Endothelial cell of umbilical vein (primary cell): ENCODE results near the gene FADS2. TPM values are rescaled to one million over a fixed set of nuclear protein-coding genes. Genes with fewer than 3 reads are reported as not detected.
A peak's percentile ranks its signal among the peaks of the same experiment; 100 is the strongest.

Experiments used
- BruUV-seq: library from RNA; stranded (reverse); fragments of 400-500 nt; replicated peaks from 2 replicates; lab custom pipeline; 2021; lab: Mats Ljungman, UMichigan
- CTCF ChIA-PET: fragments of 300-600, 350-600 bp; sonication (Branson Sonifier 250); formaldehyde crosslinking; loops from one replicate; lab custom pipeline; 2021; ENCODE audit warnings: antibody characterized with exemption, inconsistent platforms; lab: Charles Lee
- POLR2A ChIA-PET: fragments of 300-600, 350-600 bp; sonication (Branson Sonifier 250); formaldehyde crosslinking; loops from one replicate; lab custom pipeline; 2021; ENCODE audit warnings: antibody characterized with exemption, inconsistent platforms; lab: Charles Lee
- DNase-seq: peaks from one replicate; pipeline ENCODE4 v3.0.0-alpha.2; 2011; ENCODE audit warnings: low read depth, low spot score
- FAIRE-seq: peaks from 2 replicates; lab custom pipeline; 2011; peaks lifted over from hg19 to GRCh38; lab: Jason Lieb, UNC
- H2AFZ ChIP-seq: 2 replicates; pipeline ENCODE4 v1.6.0; 2012; ENCODE audit warnings: low read depth, low read length, control low read depth, inconsistent platforms
- H3K27ac ChIP-seq: 2 replicates; pipeline ENCODE4 v1.5.1; 2011; ENCODE audit warnings: low read depth, mild to moderate bottlenecking, control low read depth, low read length, moderate library complexity; ENCODE audit not compliant: insufficient read depth
- H3K27me3 ChIP-seq, 2 experiments: 2 replicates each; pipeline versions ENCODE4 v1.6.0 to v1.6.1; 2011; ENCODE audit warnings: low read length in 2 of 2, mixed read lengths in 1 of 2; ENCODE audit not compliant: control insufficient read depth in 2 of 2, insufficient read depth in 2 of 2
- H3K36me3 ChIP-seq, 2 experiments: 2 replicates in 1 of 2; 3 replicates in 1 of 2; pipeline ENCODE4 v1.5.1; 2011; ENCODE audit warnings: low read length in 2 of 2, mild to moderate bottlenecking in 1 of 2, moderate library complexity in 1 of 2; ENCODE audit not compliant: control insufficient read depth in 2 of 2, insufficient read depth in 2 of 2; ENCODE audit errors: extremely low read depth in 1 of 2
- H3K4me1 ChIP-seq: 3 replicates; pipeline ENCODE4 v1.5.1; 2011; ENCODE audit warnings: mild to moderate bottlenecking, low read length; ENCODE audit not compliant: control insufficient read depth, insufficient read depth; ENCODE audit errors: extremely low read depth
- H3K4me2 ChIP-seq: 2 replicates; pipeline ENCODE4 v1.6.1; 2011; ENCODE audit warnings: low read length, control low read depth, mixed read lengths; ENCODE audit not compliant: insufficient read depth
- H3K4me3 ChIP-seq, 3 experiments: fragments of 200-600 bp in 1 of 3; sonication (generic), shearing (Covaris generic) in 1 of 3; replicated peaks in 1 of 3; 2 replicates each; pipeline ENCODE4 v1.5.1; 2011 to 2016; ENCODE audit warnings: control low read depth in 3 of 3, low read length in 3 of 3, mild to moderate bottlenecking in 2 of 3, inconsistent platforms in 1 of 3, low read depth in 1 of 3, moderate library complexity in 1 of 3; ENCODE audit not compliant: insufficient read depth in 1 of 3
- H3K79me2 ChIP-seq: 2 replicates; pipeline ENCODE4 v1.6.0; 2012; ENCODE audit warnings: low read length, inconsistent platforms; ENCODE audit not compliant: control insufficient read depth, insufficient read depth
- H3K9ac ChIP-seq: replicated peaks from 2 replicates; pipeline ENCODE3; 2011; ENCODE audit warnings: low read length, control low read depth; ENCODE audit not compliant: insufficient read depth; ENCODE audit errors: extremely low read depth
- H3K9me1 ChIP-seq: replicated peaks from 3 replicates; pipeline ENCODE4 v1.6.0; 2011; ENCODE audit warnings: mild to moderate bottlenecking, low read length; ENCODE audit not compliant: control insufficient read depth, insufficient read depth; ENCODE audit errors: extremely low read depth
- H3K9me3 ChIP-seq: replicated peaks from 2 replicates; pipeline ENCODE4 v1.5.1; 2012; ENCODE audit warnings: low read length, inconsistent platforms; ENCODE audit not compliant: control insufficient read depth, insufficient read depth
- H4K20me1 ChIP-seq: replicated peaks from 2 replicates; pipeline ENCODE3; 2011; ENCODE audit warnings: mild to moderate bottlenecking, low read length; ENCODE audit not compliant: control insufficient read depth, insufficient read depth; ENCODE audit errors: extremely low read depth
- EZH2 ChIP-seq: IDR thresholded peaks from 2 replicates; pipeline ENCODE4 v1.6.1; 2012; ENCODE audit warnings: borderline replicate concordance, low read depth, mild to moderate bottlenecking, moderate library complexity, low read length, inconsistent platforms; ENCODE audit not compliant: severe bottlenecking
- FOS ChIP-seq: IDR thresholded peaks from 2 replicates; pipeline ENCODE4 v1.6.1; 2011; ENCODE audit warnings: mild to moderate bottlenecking, low read length, moderate library complexity, borderline replicate concordance; ENCODE audit not compliant: insufficient read depth
- GATA2 ChIP-seq: IDR thresholded peaks from 2 replicates; pipeline ENCODE4 v1.7.0; 2011; ENCODE audit warnings: low read depth, mild to moderate bottlenecking, moderate library complexity, mixed read lengths, low read length; ENCODE audit not compliant: insufficient read length, insufficient read depth
- JUN ChIP-seq: IDR thresholded peaks from 2 replicates; pipeline ENCODE4 v1.6.1; 2011; ENCODE audit warnings: borderline replicate concordance, low read depth; ENCODE audit not compliant: insufficient read length, insufficient read depth
- MYC ChIP-seq: IDR thresholded peaks from one replicate; pipeline ENCODE4 v1.6.1; 2011; ENCODE audit warnings: mild to moderate bottlenecking, low read depth, low read length
- POLR2A ChIP-seq: IDR thresholded peaks from 2 replicates; pipeline ENCODE4 v1.6.1; 2012; ENCODE audit warnings: low read depth, mild to moderate bottlenecking, control low read depth, low read length
- POLR2AphosphoS5 ChIP-seq: IDR thresholded peaks from 2 replicates; pipeline ENCODE4 v1.6.1; 2012; ENCODE audit warnings: low read depth, mild to moderate bottlenecking, control low read depth, low read length, moderate library complexity; ENCODE audit not compliant: insufficient read depth
- dilution Hi-C: fragments of 300-500 bp; cut with MboI; formaldehyde crosslinking; loops from one replicate; pipeline ENCODE4 v1.15.0; 2019; ENCODE audit warnings: low sequenced_read_pairs; ENCODE audit not compliant: extremely low pct_ligation_motif_present
- intact Hi-C: fragments of 100-400 bp; cut with micrococcal nuclease; formaldehyde crosslinking; loops from one replicate; pipeline ENCODE4 v1.10.0; 2022
- polyA plus RNA-seq, 4 experiments: library from polyadenylated mRNA; depleted of rRNA in 3 of 4; stranded (reverse) in 3 of 4; unstranded in 1 of 4; fragments of >200 nt; gene quantifications; 2 replicates each; pipeline versions ENCODE4 v1.2.1 to v1.2.3, GENCODE V29; 2011 to 2012; ENCODE audit warnings: missing spikeins in 1 of 4
- total RNA-seq: library from RNA; stranded (reverse); gene quantifications from 2 replicates; pipeline ENCODE4 v1.2.3, GENCODE V29; 2021
- TF ChIP-seq, protein P1 (sequence below): IDR thresholded peaks from 2 replicates; pipeline ENCODE4 v1.6.1; 2011; ENCODE audit not compliant: insufficient read depth, insufficient read length
- TF ChIP-seq, protein P2 (sequence below), 2 donors: IDR thresholded peaks; 1 replicate in 1 of 2; 2 replicates in 1 of 2; pipeline ENCODE4 v1.5.1; 2011; ENCODE audit warnings: low read length in 2 of 2, mild to moderate bottlenecking in 2 of 2, moderate library complexity in 2 of 2, control low read depth in 1 of 2, inconsistent platforms in 1 of 2, low read depth in 1 of 2; ENCODE audit not compliant: insufficient read depth in 1 of 2; ENCODE audit errors: extremely low read depth in 1 of 2

The FADS2 gene
- total and polyA plus RNA-seq, 2 donors (not counting 3 experiments of a cell fraction or from before 2014, with no cell fraction given), result 668 to 898 TPM

DNA sequence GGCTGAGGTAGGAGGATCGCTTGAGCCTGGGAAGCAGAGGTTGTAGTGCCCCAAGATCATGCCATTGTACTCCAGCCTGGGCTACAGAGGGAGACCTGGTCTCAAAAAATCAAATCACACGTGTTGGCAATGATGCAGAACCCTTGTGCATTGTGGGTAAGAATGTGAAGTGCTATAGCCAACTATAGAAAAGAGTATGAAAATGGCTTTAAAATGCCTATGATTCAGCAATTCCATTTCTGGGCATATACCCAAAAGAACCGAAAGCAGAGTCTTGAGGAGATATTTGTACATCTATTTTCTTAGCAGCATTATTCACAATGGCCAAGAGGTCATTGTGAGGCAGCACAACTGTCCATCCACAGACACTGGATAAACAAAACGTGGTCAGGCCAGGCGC, 65.9 kb downstream of the FADS2 start:
- Histone ChIP-seq H3K4me1 (peaks cover 14% of the 10 kb centered on the region), H3K9me1 (no peaks in the 10 kb centered on the region), H2AFZ (no peak overlapping the region), H3K9ac (no peak overlapping the region), H3K9me3 (no peaks in the 10 kb centered on the region), H3K27me3 (no peaks in the 10 kb centered on the region), H3K4me2 (no peak overlapping the region), H4K20me1 (no peaks in the 10 kb centered on the region), H3K27ac (no peak overlapping the region), H3K36me3 (no peaks in the 10 kb centered on the region), H3K4me3 (no peak overlapping the region), H3K79me2 (peaks cover 17% of the 10 kb centered on the region)
- dilution Hi-C loops, result no loop called here
- DNase-seq (peak; percentile 51), FAIRE-seq (no peak)
- ChIA-PET POLR2A (no interaction called here), CTCF (interaction anchor here (1.5 to 2.3 kb wide), 3 partner anchors 22 to 214 kb away, joined by 3 to 13 read pairs (median 12); no protein-coding TSS in a partner anchor)
- TF ChIP-seq MYC, result no peak
- no peak for TF ChIP-seq GATA2
- no peak for TF ChIP-seq FOS
- no peak for TF ChIP-seq JUN
- TF ChIP-seq EZH2, result no peak
- TF ChIP-seq POLR2A, result no peak
- TF ChIP-seq POLR2AphosphoS5, result no peak
- TF ChIP-seq, protein P1, sequence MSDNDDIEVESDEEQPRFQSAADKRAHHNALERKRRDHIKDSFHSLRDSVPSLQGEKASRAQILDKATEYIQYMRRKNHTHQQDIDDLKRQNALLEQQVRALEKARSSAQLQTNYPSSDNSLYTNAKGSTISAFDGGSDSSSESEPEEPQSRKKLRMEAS, result no peak
- TF ChIP-seq, protein P2, sequence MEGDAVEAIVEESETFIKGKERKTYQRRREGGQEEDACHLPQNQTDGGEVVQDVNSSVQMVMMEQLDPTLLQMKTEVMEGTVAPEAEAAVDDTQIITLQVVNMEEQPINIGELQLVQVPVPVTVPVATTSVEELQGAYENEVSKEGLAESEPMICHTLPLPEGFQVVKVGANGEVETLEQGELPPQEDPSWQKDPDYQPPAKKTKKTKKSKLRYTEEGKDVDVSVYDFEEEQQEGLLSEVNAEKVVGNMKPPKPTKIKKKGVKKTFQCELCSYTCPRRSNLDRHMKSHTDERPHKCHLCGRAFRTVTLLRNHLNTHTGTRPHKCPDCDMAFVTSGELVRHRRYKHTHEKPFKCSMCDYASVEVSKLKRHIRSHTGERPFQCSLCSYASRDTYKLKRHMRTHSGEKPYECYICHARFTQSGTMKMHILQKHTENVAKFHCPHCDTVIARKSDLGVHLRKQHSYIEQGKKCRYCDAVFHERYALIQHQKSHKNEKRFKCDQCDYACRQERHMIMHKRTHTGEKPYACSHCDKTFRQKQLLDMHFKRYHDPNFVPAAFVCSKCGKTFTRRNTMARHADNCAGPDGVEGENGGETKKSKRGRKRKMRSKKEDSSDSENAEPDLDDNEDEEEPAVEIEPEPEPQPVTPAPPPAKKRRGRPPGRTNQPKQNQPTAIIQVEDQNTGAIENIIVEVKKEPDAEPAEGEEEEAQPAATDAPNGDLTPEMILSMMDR (IDR thresholded peaks at IDR 0.05; ENCODE audit: extremely low read depth in 1 of 2, insufficient read depth in 1 of 2, low read depth in 1 of 2, low read length in 2 of 2), result no peak
- BruUV-seq, result no TSS peak
- intact Hi-C loops, result no loop called here
